PFSK-1 (cell line): ENCODE data around the gene NRG3.

Experiments
- POLR2AphosphoS5 ChIP-seq: IDR thresholded peaks from 2 replicates; pipeline ENCODE4 v1.6.1; 2012; ENCODE audit warnings: low read depth, mild to moderate bottlenecking, control low read depth, low read length, moderate library complexity
- REST ChIP-seq, 2 experiments: IDR thresholded peaks; 2 replicates each; pipeline versions ENCODE4 v1.6.1 to v1.8.0; 2011 to 2012; ENCODE audit warnings: low read depth in 2 of 2, low read length in 2 of 2, control low read depth in 1 of 2, inconsistent platforms in 1 of 2, mild to moderate bottlenecking in 1 of 2, moderate library complexity in 1 of 2; ENCODE audit not compliant: insufficient read depth in 1 of 2
- SIN3A ChIP-seq: IDR thresholded peaks from 2 replicates; pipeline ENCODE4 v1.6.1; 2012; ENCODE audit warnings: mild to moderate bottlenecking, low read length, moderate library complexity, borderline replicate concordance; ENCODE audit not compliant: insufficient read depth
- TAF1 ChIP-seq: IDR thresholded peaks from 2 replicates; pipeline ENCODE4 v1.6.1; 2012; ENCODE audit warnings: low read length, control low read depth, borderline replicate concordance; ENCODE audit not compliant: insufficient read depth

- TF ChIP-seq POLR2AphosphoS5 (no peak), REST (IDR thresholded peaks at IDR 0.05; ENCODE audit: insufficient read depth in 1 of 2, low read depth in 2 of 2, low read length in 2 of 2) (no peak), TAF1 (no peak), SIN3A (no peak)
These were observed 508.4 kb downstream of the NRG3 start for GRCh38 chr10:82383350-82383749.
